ENCODE data around the gene TBC1D17. TPM values are rescaled to one million over a fixed set of nuclear protein-coding genes. Genes with fewer than 3 reads are reported as not detected.

TBC1D17 gene
- polyA plus RNA-seq, 3 donors: 3.1 to 48.2 (median 4.5) TPM

GRCh38 chr19:49846408-49846807, 31.1 kb upstream of the TBC1D17 start:
- Histone ChIP-seq H2AFZ (ENCODE audit: insufficient read depth, low read depth, low read length, poor library complexity, severe bottlenecking) (no peak overlapping the region), H3K4me2 (replicated peaks; ENCODE audit: extremely low read depth, low read length, poor library complexity, severe bottlenecking) (no peak overlapping the region), H3K36me3 (replicated peaks in 1 of 2; ENCODE audit: control insufficient read depth in 1 of 2, insufficient read depth in 2 of 2, low read length in 2 of 2) (no peaks in the 10 kb centered on the region), H3K9me3 (replicated peaks in 1 of 2; ENCODE audit: control insufficient read depth in 1 of 2, insufficient read depth in 1 of 2, low read length in 2 of 2) (peaks cover 0 to 4% of the 10 kb centered on the region in 2 donors), H3K9ac (ENCODE audit: insufficient read depth, low read length, poor library complexity, severe bottlenecking) (no peak overlapping the region), H4K20me1 (ENCODE audit: insufficient read depth, low read length) (no peaks in the 10 kb centered on the region), H3K27me3 (ENCODE audit: control insufficient read depth in 2 of 2, insufficient read depth in 2 of 2, low read length in 2 of 2) (no peaks in the 10 kb centered on the region), H3K27ac (ENCODE audit: low read depth in 1 of 2, low read length in 2 of 2) (no peak overlapping the region), H3K4me1 (ENCODE audit: control insufficient read depth in 1 of 2, insufficient read depth in 2 of 2, low read length in 2 of 2) (peaks cover 40 to 49% of the 10 kb centered on the region in 2 donors), H3K79me2 (ENCODE audit: insufficient read depth, low read length) (no peaks in the 10 kb centered on the region), H3K4me3 (replicated peaks in 1 of 3; ENCODE audit: low read depth in 2 of 3, low read length in 3 of 3) (no peak overlapping the region)
- H3K27ac Mint-ChIP-seq: peak overlapping the region in 1 of 7 donors; percentile 40
- peaks cover 1 to 4% of the 10 kb centered on the region in 2 donors for H3K36me3 Mint-ChIP-seq
- DNase-seq: no peak
- peaks cover 41% of the 10 kb centered on the region for H3K4me1 Mint-ChIP-seq
- peaks cover 0 to 3% (median 2%) of the 10 kb centered on the region in 3 donors for H3K27me3 Mint-ChIP-seq (ENCODE audit: low read depth in 3 of 3)
- no peak overlapping the region for H3K4me3 Mint-ChIP-seq
- intact Hi-C loops (cut with micrococcal nuclease): no loop called here
- WGBS (ENCODE audit: insufficient coverage): 100% methylated on average over 1 of the region's 5 CpGs
- H3K9me3 Mint-ChIP-seq: peaks cover 4 to 9% (median 7%) of the 10 kb centered on the region in 7 donors
- TF ChIP-seq CTCF (IDR thresholded peaks at IDR 0.05): no peak

- WGBS (ENCODE audit: insufficient coverage): 97% methylated on average over 6 of the region's 10 CpGs
- H3K27ac ChIP-seq (ENCODE audit: low read depth in 1 of 2, low read length in 2 of 2): peak overlapping the region; percentile 11 to 49
- peaks cover 8 to 9% of the 10 kb centered on the region in 2 donors for H3K36me3 Mint-ChIP-seq
Measured at GRCh38 chr19:49847731-49848696, 29.5 kb upstream of the TBC1D17 start.

More at GRCh38 chr19:49847731-49848696, 29.5 kb upstream of the TBC1D17 start:
- Mint-ChIP-seq H3K27me3 (ENCODE audit: low read depth in 3 of 3) (peaks cover 13 to 14% (median 13%) of the 10 kb centered on the region in 3 donors), H3K27ac (peak overlapping the region; percentile 66 to 90 (median 81)), H3K9me3 (peaks cover 4 to 11% (median 8%) of the 10 kb centered on the region in 7 donors), H3K4me1 (peaks cover 53% of the 10 kb centered on the region), H3K4me3 (peak overlapping the region in 1 of 2 donors; percentile 57)
- Histone ChIP-seq H3K4me1 (ENCODE audit: control insufficient read depth in 1 of 2, insufficient read depth in 2 of 2, low read length in 2 of 2) (peaks cover 49 to 63% of the 10 kb centered on the region in 2 donors), H3K36me3 (replicated peaks in 1 of 2; ENCODE audit: control insufficient read depth in 1 of 2, insufficient read depth in 2 of 2, low read length in 2 of 2) (no peaks in the 10 kb centered on the region), H4K20me1 (ENCODE audit: insufficient read depth, low read length) (peaks cover 14% of the 10 kb centered on the region), H3K79me2 (ENCODE audit: insufficient read depth, low read length) (peaks cover 13% of the 10 kb centered on the region), H3K4me3 (replicated peaks in 1 of 3; ENCODE audit: low read depth in 2 of 3, low read length in 3 of 3) (peak overlapping the region in 1 of 3 experiments; percentile 46), H3K27me3 (ENCODE audit: control insufficient read depth in 2 of 2, insufficient read depth in 2 of 2, low read length in 2 of 2) (peaks cover 7 to 12% of the 10 kb centered on the region in 2 donors), H3K9me3 (replicated peaks in 1 of 2; ENCODE audit: control insufficient read depth in 1 of 2, insufficient read depth in 1 of 2, low read length in 2 of 2) (peaks cover 4% of the 10 kb centered on the region in 2 donors), H2AFZ (ENCODE audit: insufficient read depth, low read depth, low read length, poor library complexity, severe bottlenecking) (no peak overlapping the region), H3K9ac (ENCODE audit: insufficient read depth, low read length, poor library complexity, severe bottlenecking) (no peak overlapping the region), H3K4me2 (replicated peaks; ENCODE audit: extremely low read depth, low read length, poor library complexity, severe bottlenecking) (peak overlapping the region; percentile 33)
- DNase-seq: peak; percentile 58 to 79 (median 71)
- TF ChIP-seq CTCF (IDR thresholded peaks at IDR 0.05): no peak
- intact Hi-C loops (cut with micrococcal nuclease): no loop called here
